Suprapubic skin (tissue), 4 donors: ENCODE results near the gene TIMM50.

ENCODE experiments used
- CTCF ChIP-seq, 2 donors: fragments of 200-600 bp in 1 of 2; fragments of 450-650 bp in 1 of 2; sonication (generic) in 1 of 2; IDR thresholded peaks; one replicate each; pipeline ENCODE4 v1.5.1; 2016 to 2019; ENCODE audit warnings: antibody characterized with exemption in 2 of 2, mild to moderate bottlenecking in 1 of 2, moderate library complexity in 1 of 2
- POLR2A ChIP-seq, 2 donors: fragments of 450-650 bp; IDR thresholded peaks; one replicate each; pipeline ENCODE4 v1.6.1; 2017; ENCODE audit warnings: antibody characterized with exemption in 2 of 2, mild to moderate bottlenecking in 2 of 2, moderate library complexity in 2 of 2
- POLR2AphosphoS5 ChIP-seq, 3 donors: sonication (generic); formaldehyde crosslinking; IDR thresholded peaks; one replicate each; pipeline ENCODE4 v1.6.1; 2017; ENCODE audit warnings: antibody characterized with exemption in 3 of 3

GRCh38 chr19:39506598-39506943 is 25.9 kb downstream of the TIMM50 start:
- TF ChIP-seq CTCF (IDR thresholded peaks at IDR 0.05) (no peak), POLR2AphosphoS5 (IDR thresholded peaks at IDR 0.05) (no peak), POLR2A (IDR thresholded peaks at IDR 0.05) (no peak)
